Measurements from ENCODE around the gene ISYNA1. TPM values are rescaled to one million over a fixed set of nuclear protein-coding genes. Genes with fewer than 3 reads are reported as not detected.

The ISYNA1 gene
- total and polyA plus RNA-seq, 2 of the 8 experiments (the other 6 are each of a cell fraction or from before 2014, with no cell fraction given): 207 to 264 TPM

DNA sequence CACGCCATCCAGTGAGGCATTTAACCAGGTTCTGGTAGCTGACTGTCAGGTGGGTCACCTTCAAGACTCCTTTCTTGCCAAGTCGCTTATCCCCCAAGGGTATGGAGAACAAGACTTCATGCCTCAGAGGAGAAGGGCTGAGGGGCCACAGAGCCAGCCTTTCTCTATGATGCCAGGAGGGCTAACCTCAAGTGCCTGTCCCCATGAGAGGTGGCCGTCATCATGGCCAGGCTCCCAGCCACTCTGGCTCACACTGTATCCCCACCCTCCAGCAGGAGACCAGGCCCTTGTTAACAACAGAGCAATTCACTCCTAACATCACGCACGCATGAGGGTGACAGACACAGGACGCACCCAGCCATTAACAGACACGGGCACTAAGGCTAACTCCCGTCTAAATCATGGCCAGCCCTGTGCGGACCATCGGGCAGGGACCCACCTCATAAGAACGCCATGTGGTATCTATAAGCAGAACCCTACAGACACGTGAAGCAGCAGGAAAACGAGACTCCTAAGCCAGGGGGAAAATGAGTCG, 38.6 kb upstream of the ISYNA1 start (continued):
- TF ChIP-seq, protein P1, sequence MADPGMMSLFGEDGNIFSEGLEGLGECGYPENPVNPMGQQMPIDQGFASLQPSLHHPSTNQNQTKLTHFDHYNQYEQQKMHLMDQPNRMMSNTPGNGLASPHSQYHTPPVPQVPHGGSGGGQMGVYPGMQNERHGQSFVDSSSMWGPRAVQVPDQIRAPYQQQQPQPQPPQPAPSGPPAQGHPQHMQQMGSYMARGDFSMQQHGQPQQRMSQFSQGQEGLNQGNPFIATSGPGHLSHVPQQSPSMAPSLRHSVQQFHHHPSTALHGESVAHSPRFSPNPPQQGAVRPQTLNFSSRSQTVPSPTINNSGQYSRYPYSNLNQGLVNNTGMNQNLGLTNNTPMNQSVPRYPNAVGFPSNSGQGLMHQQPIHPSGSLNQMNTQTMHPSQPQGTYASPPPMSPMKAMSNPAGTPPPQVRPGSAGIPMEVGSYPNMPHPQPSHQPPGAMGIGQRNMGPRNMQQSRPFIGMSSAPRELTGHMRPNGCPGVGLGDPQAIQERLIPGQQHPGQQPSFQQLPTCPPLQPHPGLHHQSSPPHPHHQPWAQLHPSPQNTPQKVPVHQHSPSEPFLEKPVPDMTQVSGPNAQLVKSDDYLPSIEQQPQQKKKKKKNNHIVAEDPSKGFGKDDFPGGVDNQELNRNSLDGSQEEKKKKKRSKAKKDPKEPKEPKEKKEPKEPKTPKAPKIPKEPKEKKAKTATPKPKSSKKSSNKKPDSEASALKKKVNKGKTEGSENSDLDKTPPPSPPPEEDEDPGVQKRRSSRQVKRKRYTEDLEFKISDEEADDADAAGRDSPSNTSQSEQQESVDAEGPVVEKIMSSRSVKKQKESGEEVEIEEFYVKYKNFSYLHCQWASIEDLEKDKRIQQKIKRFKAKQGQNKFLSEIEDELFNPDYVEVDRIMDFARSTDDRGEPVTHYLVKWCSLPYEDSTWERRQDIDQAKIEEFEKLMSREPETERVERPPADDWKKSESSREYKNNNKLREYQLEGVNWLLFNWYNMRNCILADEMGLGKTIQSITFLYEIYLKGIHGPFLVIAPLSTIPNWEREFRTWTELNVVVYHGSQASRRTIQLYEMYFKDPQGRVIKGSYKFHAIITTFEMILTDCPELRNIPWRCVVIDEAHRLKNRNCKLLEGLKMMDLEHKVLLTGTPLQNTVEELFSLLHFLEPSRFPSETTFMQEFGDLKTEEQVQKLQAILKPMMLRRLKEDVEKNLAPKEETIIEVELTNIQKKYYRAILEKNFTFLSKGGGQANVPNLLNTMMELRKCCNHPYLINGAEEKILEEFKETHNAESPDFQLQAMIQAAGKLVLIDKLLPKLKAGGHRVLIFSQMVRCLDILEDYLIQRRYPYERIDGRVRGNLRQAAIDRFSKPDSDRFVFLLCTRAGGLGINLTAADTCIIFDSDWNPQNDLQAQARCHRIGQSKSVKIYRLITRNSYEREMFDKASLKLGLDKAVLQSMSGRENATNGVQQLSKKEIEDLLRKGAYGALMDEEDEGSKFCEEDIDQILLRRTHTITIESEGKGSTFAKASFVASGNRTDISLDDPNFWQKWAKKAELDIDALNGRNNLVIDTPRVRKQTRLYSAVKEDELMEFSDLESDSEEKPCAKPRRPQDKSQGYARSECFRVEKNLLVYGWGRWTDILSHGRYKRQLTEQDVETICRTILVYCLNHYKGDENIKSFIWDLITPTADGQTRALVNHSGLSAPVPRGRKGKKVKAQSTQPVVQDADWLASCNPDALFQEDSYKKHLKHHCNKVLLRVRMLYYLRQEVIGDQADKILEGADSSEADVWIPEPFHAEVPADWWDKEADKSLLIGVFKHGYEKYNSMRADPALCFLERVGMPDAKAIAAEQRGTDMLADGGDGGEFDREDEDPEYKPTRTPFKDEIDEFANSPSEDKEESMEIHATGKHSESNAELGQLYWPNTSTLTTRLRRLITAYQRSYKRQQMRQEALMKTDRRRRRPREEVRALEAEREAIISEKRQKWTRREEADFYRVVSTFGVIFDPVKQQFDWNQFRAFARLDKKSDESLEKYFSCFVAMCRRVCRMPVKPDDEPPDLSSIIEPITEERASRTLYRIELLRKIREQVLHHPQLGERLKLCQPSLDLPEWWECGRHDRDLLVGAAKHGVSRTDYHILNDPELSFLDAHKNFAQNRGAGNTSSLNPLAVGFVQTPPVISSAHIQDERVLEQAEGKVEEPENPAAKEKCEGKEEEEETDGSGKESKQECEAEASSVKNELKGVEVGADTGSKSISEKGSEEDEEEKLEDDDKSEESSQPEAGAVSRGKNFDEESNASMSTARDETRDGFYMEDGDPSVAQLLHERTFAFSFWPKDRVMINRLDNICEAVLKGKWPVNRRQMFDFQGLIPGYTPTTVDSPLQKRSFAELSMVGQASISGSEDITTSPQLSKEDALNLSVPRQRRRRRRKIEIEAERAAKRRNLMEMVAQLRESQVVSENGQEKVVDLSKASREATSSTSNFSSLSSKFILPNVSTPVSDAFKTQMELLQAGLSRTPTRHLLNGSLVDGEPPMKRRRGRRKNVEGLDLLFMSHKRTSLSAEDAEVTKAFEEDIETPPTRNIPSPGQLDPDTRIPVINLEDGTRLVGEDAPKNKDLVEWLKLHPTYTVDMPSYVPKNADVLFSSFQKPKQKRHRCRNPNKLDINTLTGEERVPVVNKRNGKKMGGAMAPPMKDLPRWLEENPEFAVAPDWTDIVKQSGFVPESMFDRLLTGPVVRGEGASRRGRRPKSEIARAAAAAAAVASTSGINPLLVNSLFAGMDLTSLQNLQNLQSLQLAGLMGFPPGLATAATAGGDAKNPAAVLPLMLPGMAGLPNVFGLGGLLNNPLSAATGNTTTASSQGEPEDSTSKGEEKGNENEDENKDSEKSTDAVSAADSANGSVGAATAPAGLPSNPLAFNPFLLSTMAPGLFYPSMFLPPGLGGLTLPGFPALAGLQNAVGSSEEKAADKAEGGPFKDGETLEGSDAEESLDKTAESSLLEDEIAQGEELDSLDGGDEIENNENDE (IDR thresholded peaks at IDR 0.05; ENCODE audit: insufficient replicate concordance, low read length): no peak
- no peak for TF ChIP-seq GTF2F1 (IDR thresholded peaks at IDR 0.05; ENCODE audit: borderline replicate concordance, low read depth, low read length)
- TF ChIP-seq SIX5 (IDR thresholded peaks at IDR 0.05; ENCODE audit: low read depth, low read length): no peak
- no peak for TF ChIP-seq SRF (IDR thresholded peaks at IDR 0.05; ENCODE audit: low read depth, low read length)
- TF ChIP-seq, protein P2, sequence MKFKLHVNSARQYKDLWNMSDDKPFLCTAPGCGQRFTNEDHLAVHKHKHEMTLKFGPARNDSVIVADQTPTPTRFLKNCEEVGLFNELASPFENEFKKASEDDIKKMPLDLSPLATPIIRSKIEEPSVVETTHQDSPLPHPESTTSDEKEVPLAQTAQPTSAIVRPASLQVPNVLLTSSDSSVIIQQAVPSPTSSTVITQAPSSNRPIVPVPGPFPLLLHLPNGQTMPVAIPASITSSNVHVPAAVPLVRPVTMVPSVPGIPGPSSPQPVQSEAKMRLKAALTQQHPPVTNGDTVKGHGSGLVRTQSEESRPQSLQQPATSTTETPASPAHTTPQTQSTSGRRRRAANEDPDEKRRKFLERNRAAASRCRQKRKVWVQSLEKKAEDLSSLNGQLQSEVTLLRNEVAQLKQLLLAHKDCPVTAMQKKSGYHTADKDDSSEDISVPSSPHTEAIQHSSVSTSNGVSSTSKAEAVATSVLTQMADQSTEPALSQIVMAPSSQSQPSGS (IDR thresholded peaks at IDR 0.05; ENCODE audit: low read length): no peak
- TF ChIP-seq SP2 (IDR thresholded peaks at IDR 0.05; ENCODE audit: low read length): no peak
- no peak for TF ChIP-seq POU5F1 (IDR thresholded peaks at IDR 0.05; ENCODE audit: low read depth, low read length)
- TF ChIP-seq, protein P3, sequence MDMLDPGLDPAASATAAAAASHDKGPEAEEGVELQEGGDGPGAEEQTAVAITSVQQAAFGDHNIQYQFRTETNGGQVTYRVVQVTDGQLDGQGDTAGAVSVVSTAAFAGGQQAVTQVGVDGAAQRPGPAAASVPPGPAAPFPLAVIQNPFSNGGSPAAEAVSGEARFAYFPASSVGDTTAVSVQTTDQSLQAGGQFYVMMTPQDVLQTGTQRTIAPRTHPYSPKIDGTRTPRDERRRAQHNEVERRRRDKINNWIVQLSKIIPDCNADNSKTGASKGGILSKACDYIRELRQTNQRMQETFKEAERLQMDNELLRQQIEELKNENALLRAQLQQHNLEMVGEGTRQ (IDR thresholded peaks at IDR 0.05; ENCODE audit: low read length): no peak
- no peak for TF ChIP-seq RFX5 (IDR thresholded peaks at IDR 0.05; ENCODE audit: borderline replicate concordance, low read depth, low read length)
